GOT3 (cell line): ENCODE measurements around the gene TBC1D32.
"Not testable (repeated sequence)": the region's sequence is repeated elsewhere in the genome, so short reads cannot be mapped to it uniquely, and the experiment has no call there.

ENCODE experiments used
- DNase-seq: peaks from one replicate; lab custom pipeline; 2025; ENCODE audit warnings: mixed read lengths; lab: John Stamatoyannopoulos, UW

Gene TBC1D32

GRCh38 chr6:121124600-121124999, 209.7 kb downstream of the TBC1D32 start:
- no peak for DNase-seq

GRCh38 chr6:121112356-121112755, 221.9 kb downstream of the TBC1D32 start:
- no peak for DNase-seq

- DNase-seq, result no peak
These were observed 223.5 kb downstream of the TBC1D32 start for GRCh38 chr6:121110733-121111132.

- no peak for DNase-seq
These were observed 227.3 kb downstream of the TBC1D32 start for GRCh38 chr6:121106962-121107361.

GRCh38 chr6:121105461-121105860, 228.8 kb downstream of the TBC1D32 start:
- DNase-seq, result no peak

- DNase-seq, result no peak
These were observed 240.4 kb downstream of the TBC1D32 start for GRCh38 chr6:121093928-121094327.

GRCh38 chr6:121090492-121090891, 243.8 kb downstream of the TBC1D32 start:
- no peak for DNase-seq

GRCh38 chr6:121086876-121087275, 247.4 kb downstream of the TBC1D32 start:
- DNase-seq, result no peak

GRCh38 chr6:121076119-121076518, 258.2 kb downstream of the TBC1D32 start:
- DNase-seq, result no peak

GRCh38 chr6:121068749-121069148, 265.5 kb downstream of the TBC1D32 start:
- not testable (repeated sequence) for DNase-seq

GRCh38 chr6:121067381-121067780, 266.9 kb downstream of the TBC1D32 start:
- no peak for DNase-seq

GRCh38 chr6:121064345-121064744, 269.9 kb downstream of the TBC1D32 start:
- no peak for DNase-seq

- DNase-seq, result no peak
These were observed 278.6 kb downstream of the TBC1D32 start for GRCh38 chr6:121055572-121056163.

GRCh38 chr6:121048593-121048992, 285.7 kb downstream of the TBC1D32 start:
- DNase-seq, result not testable (repeated sequence)

- not testable (repeated sequence) for DNase-seq
These were observed 289.4 kb downstream of the TBC1D32 start for GRCh38 chr6:121044905-121045304.

- DNase-seq, result not testable (repeated sequence)
These were observed 290.6 kb downstream of the TBC1D32 start for GRCh38 chr6:121043706-121044105.

GRCh38 chr6:121043211-121043610, 291.1 kb downstream of the TBC1D32 start:
- not testable (repeated sequence) for DNase-seq

- no peak for DNase-seq
These were observed 291.5 kb downstream of the TBC1D32 start for GRCh38 chr6:121042766-121043165.

GRCh38 chr6:121040831-121041230, 293.4 kb downstream of the TBC1D32 start:
- DNase-seq, result no peak

- no peak for DNase-seq
These were observed 301.2 kb downstream of the TBC1D32 start for GRCh38 chr6:121033091-121033490.

GRCh38 chr6:121032268-121033006, 301.8 kb downstream of the TBC1D32 start:
- no peak for DNase-seq
